GM21367 (cell line): ENCODE data around the gene RSPH1.

Experiments
- ATAC-seq: cut with Tn5 transposase; IDR thresholded peaks from one replicate; pipeline ENCODE4 v1.9.1; 2021; ENCODE audit not compliant: unreplicated experiment

The RSPH1 gene

DNA sequence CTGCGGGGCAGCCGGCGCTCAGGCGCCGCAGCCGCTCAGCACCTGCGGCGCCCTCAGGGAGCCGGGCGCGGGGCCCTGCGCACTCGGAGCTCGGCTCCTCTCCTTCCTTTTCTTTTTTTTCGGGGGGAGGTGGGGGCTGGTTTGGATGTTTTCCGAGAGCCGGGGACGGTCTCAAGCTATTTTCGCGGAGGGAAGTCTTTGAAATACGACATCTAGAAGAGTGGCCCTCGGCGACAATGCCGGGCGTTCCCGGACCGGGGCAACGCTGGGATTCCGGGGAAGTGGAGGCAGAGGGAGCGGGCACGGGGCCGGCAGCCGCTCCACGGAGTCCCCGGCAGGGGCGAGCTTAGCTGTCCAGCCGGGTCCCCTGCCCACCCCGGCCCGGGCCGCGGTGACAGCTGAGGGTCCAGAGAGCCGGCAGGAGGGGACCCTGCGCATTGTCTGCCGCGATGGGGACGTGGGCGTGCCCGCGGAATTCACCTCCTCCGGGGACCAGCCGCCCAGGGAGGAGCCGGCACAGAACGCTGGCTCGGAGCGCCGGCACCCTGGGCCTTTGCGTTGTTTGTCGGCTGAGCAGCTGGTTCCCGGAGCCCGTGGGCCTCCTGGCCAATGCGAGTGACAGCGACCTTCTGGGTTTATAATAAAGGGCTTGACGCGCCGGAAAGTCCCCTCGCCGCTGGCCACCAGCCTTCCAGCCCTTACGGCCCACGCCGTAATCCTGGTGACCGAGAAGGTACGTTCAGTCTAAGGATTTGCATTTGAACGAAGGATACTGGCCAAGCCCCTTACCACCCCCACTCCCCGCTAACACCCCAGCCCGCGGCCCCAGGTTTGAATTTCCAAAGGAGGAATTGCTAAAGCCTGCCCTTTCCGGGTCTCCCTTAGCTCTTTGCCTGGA lies 18.2 kb upstream of the RSPH1 start:
- ATAC-seq, result peak; percentile 42

DNA sequence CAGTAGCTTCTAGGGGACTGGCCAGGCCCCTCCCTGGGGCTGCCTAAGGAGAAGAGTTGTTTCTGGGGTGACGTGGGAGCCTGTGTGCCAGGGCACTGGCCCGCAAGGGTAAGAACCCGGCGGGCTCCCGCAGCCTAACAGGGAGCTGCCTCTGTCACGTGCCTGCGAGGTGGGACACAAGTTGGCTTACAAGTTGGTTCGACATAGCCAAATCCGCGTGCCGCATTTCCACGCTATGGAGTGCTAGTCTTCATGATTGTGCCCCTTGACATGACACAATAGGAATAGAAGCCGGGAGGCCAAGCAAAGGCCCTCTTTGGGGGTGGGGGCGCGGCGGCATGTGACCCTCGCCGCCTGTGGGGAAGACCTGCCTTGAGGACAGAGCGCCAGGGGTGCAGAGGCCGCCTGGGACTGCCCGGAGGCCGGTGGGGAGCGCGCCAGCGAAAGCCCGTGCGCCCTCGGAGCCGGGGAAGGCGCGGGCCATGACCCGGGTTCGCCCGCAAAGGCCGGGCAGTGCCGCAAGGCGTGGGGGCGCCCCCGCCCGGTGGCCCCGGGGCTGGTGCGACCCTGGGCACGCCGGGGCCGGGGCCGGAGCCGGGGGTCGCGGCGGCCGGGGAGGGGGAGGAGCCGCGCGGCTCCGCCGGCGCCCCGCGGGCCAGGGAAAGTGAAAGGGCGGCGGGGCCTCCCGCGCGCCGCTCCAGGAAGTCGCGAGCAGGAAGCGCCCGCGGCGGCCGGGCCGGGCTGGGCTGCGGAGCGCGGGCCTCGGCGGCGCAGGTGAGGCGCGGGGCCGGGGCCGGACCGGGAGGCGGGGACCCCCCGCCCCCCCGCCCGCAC lies 17.3 kb upstream of the RSPH1 start, which contains the start of gene SLC37A1:
TSS of gene SLC37A1 (plus strand) at position 702 of the 834 bp plus-strand sequence. CDS start 4,603 bp downstream, outside the sequence.
- peak; percentile 36 for ATAC-seq

DNA sequence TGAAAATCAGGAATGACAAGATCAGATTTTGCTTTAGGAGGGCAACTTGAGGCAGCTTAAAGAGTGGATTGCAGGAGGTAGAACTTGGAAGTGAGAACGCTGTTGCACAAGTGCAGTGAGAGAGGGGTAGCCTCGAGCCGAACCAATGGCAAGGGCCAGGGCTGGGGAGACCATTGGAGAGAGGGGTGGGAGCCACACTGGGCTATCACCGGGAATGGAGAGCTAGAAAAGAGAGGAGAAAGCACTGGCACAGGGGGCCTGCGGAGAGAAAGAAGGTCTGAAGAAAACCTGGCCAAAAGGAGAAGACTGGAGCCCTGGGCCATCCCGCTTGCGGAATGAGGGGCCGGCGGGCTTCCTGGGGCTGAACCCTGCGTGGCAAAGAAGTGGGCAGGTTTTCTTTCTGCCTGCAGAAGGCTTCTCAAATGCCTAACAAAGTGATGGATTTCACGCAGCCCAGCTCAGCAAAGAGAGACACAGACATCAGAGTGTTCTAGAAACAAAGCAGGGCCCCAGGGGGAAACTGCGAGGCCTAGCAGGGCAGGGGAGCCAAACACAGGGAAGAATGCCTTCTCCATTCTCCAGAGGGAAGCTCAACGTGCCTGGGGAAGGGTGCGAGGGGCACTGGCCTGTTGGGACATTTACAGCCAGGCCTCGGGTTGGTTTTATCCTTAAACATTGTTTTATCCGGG lies 16.5 kb upstream of the RSPH1 start:
- ATAC-seq, result no peak

DNA sequence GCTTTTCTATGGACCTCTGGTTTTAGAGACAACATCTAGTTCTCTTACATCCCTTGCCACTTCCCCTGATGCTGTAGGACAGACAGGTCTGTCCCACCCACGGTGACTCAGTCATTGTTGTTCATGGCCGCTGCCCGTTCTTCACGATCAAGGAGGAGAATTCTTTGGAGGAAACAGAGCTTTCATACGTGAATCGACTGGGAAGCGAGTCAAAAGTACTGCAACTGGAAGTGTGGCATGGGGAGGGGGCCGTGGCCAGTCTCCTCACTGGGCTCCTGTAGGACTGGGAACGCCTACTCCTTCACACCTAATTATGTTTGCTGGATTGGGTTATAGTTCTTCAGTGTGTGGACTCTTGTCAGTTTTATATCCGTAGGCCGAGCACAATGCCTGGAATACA lies 13.2 kb upstream of the RSPH1 start:
- ATAC-seq, result no peak

DNA sequence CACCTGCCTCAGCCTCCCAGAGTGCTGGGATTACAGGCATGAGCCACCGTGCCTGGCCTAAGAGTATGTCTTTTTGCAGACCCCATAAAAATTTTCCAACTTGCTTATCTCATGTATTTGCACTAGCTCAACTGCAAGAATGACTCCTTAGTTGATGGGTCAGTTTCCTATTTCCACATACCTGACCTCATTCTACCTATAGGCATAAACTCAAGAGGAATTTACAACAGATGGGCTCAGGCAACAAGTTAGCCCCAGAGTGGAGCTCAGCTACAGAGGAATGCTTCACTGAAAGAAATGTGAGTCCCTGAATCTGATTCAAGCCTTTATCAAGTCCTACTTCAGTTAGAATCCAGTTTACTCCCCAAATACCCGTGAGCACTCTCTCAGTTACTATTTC lies 12.3 kb upstream of the RSPH1 start:
- no peak for ATAC-seq

DNA sequence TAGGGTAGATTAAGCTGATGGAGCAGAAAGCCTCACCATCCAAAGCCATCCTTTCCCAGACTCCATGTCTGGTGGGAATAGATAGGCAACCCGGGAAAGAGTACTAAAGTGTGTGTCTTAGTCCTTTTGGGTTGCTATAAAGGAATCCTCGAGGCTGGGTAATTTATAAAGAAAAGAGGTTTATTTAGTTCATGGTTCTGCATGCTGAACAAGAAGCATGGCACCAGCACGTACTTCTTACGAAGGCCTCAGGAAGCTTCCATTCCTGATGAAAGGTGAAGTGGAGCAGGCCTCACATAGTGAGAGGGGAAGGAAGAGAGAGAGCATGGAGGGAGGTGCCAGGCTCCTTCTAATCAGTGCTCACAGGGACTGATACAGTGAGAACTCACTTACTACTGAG lies 11.4 kb upstream of the RSPH1 start:
- no peak for ATAC-seq

DNA sequence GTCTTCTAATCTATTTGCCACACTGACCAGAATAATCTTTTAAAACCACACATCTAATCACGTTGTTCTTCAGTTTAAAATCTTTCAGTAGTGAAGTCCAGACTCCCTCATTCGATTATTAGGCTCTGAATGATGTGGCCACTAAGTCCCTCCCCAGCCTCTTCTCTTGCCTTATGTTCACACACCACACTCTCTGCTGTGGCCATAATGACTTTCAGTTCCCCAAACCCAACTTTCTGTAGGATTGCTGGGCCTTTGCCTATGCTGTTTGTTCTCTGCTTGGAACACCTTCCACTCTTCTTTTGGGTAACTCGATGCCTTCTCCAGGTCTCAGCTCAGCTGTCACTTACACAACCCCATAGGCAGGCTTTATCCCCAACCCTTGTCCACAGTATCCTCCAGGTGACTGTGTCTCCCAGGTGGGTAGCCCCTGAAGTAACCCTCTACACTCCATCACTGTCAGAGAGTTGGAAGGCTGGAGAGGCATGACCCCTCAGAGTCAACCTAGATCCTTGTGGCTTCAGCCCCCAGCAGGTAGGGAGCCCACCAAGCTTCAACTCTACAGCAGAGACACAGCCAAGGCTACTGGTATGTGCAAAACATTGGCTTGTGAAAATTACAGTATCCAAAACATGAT lies 9.2 kb upstream of the RSPH1 start:
- peak; percentile 68 for ATAC-seq

DNA sequence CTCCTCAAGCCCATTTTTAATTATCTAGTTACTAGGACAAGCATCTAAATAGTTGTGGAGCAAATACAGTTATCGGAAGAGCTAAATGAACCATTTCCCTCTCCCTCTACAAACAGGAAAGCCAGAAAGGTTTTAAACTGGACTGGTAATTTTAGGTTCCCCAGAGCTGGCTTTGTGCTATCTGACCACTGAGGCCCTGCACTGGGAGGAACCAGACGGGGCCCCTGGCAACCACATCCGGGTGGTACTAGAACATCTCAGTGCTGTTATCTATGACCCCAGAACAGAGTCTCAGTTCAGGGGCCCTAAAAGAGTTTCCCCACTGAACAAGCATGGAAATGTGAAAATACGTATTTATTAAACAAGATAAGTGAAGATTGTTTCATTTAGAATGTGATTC lies 7.7 kb upstream of the RSPH1 start:
- ATAC-seq, result no peak

DNA sequence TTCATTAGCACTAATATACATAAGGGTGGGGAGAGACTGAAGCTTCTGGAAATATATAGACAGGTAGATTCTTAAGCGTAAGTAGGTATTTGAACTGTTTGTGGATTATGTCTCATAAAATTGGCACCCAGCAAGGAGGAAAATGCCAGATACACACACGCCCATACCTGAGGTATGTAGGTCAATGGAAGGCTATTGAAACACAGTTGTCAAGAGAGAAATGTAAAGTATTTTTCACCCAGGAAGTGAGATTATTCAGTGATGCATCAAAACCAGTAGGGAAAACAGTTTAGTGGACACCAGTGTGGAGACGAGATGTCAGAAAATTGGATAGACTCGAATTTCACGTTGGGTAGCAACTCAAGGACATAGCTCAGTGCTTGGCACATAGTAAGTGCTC lies 4.7 kb upstream of the RSPH1 start:
- ATAC-seq, result no peak

DNA sequence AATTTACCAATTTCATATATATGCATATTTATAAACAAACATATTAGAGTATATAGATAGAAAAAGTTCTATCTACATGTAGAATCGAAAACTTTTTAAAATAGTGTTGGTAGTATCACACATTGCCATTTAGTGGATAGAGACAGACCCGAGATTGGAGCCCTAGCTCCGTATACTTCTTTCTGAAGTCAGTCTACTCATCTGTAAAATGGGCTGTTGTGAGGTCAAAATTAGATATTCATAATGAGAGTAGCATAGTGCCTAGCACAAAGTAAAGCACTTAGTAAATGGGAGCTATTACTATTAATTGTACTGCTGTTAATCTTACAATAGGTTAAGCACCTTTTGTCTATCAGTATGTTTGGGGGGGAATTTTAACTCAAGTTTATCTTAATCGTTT lies 4.2 kb upstream of the RSPH1 start:
- ATAC-seq, result no peak

DNA sequence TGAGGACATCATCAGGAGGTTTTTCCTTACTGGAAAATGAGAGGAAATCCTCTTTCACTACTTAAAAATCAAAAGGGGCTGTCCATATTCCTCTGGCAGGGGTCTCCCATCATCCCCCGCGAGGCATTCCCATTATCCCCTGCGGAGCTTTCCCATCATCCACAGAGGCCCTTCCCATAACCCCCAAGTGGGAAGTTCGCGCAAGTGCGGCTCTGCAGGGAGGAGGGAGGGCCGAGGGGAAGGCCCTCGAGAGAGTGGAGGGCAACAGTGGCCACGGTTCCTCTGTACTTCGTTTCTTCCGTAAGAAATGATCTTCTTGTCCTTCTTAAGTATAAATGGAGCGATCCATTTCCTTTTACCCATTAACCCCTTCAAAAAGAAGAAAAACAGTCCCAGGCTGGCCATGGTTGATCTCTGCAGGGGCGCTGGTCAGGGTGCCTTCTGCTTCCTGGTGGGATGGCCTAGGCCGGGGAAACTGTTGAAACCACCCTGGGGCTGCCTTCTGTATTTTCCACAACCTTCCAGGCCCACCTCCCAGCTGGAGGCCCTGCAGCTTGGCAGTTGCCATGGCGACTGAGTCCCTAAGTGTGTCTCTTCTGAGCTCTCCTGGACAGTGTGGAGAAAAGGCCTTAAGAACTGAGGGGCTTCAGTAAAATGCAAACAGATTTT lies 3.6 kb upstream of the RSPH1 start:
- no peak for ATAC-seq

DNA sequence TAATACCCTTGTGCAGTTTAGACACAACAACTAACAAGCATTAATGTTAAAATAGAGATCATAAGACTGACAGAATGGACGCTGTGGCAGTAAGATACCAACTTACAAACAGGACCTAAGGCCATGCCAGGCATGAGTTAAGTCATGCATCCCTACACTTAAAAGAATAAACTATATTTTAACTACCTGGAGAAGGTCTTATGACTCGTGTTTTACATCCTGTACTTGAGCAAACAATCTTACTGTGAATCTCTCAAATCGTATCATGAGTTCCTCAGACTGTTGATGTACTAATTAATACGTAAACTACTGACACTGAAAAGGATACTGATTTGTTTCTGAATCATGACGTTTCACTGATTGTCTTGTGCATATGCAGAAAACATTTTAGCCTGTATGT lies 2.0 kb upstream of the RSPH1 start:
- ATAC-seq, result no peak

DNA sequence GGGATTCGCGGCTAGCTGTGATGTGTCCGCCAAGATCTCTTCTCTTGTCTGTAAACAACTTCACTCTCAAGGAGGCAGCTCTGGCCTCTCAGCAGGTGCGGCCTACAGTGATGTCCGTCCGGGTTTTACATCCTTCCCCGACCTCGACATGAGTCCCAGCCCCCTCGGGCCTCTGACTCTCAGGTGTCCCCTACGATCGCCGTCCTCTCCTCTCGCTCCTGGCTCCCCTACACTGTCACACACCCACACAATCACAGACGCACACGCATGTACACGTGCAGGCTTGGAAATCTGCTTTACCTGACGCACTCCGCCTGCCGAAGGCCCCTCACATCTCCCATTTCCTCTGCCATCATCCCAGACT lies 797 bp upstream of the RSPH1 start:
- ATAC-seq, result no peak

DNA sequence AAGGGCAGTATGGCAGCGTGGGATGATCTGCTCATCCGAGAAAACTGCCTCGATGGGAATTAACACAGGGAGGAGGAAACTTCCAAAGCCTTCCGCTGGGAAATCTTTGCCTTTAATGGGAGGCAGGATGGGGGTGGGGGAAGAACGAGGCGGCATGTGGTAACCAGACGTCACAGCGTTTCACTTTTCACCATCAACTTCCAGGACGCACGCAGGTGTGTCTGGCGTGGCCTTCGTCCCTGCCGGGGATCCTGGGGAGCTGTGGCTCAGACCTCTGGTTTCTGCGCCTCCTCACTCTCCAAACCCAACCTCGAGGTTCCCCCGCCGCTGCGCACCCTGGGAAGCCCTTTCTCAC lies 282 bp downstream of the RSPH1 start:
- ATAC-seq, result peak; percentile 7

DNA sequence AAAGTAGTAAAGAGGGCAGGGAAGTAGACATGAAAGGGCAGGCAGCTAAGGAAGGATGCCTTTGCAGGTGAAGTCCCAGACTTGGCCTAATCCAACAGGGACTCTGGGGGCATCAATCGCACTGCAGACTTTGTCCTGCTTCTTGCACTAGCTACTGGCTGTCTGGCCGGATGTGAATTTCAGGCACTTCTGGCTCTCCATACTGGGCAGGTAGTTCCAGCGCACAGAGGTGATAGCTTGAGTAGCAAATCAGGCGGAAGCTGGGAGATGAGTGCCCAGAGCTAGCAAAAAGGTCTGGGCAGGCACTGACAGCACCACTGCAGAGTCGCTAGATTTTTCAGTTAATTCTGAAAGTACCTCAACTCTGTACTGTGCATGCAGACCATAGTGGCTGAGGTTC lies 997 bp downstream of the RSPH1 start:
- no peak for ATAC-seq

DNA sequence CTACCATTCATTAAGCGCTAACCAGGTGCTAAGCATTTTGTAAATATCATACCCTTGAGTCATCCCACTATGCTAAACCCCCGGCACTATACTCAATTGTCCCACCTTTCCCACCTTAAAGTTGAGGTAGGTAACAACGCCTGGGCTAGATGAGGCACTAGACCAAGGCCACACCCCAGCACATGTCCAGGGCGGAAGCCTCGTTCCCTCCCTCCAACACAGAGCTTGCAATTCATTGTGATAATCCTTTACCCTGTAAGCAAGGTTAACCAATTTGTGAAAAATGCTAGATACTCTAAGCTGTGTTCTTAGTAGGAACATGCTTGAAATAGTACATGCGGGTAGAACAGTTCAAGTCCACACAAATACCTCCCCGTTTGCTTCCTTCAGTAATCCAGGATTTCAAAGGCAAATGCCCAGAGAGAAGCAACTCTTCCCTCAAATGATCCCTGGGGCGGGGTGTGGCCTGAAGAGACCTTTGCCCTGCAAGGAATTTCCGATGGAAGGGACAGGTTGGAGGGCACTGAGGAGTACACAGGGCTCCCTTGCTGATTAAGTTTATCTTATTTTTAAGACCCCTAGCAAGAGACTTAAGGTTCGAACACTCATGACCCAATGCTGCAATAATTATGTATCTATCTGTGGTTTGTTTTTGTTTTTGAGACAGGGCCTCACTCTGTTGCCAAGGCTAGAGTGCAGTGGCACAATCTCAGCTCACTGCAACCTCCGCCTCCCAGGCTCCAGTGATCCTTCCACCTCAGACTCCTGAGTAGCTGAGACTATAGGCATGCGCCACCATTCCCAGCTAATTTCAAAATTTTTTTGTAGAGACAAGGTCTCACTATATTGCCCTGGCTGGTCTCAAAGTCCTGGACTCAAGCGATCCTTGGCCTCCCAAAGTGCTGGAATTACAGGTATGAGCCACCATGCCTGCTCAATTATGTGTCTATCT lies 2.6 kb downstream of the RSPH1 start:
- no peak for ATAC-seq

DNA sequence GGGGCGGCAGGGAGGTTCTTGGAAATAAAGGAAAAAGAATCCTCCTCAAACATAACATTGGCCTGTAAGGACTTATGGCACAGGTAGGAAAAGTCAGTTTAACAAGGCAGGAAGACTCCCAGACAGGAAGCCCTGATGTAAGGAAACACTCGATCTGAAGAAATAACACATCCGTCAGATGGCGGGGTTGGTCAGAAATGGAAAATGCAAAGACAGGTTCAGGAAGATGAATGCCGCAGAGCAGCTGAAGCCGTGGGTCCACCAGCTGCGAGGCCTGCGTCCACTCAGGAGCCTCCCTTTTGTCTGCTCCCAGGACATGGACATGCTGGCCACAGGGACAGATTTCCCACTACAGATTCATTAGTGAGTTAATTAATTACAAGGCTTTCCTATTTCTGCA lies 3.8 kb downstream of the RSPH1 start:
- no peak for ATAC-seq

DNA sequence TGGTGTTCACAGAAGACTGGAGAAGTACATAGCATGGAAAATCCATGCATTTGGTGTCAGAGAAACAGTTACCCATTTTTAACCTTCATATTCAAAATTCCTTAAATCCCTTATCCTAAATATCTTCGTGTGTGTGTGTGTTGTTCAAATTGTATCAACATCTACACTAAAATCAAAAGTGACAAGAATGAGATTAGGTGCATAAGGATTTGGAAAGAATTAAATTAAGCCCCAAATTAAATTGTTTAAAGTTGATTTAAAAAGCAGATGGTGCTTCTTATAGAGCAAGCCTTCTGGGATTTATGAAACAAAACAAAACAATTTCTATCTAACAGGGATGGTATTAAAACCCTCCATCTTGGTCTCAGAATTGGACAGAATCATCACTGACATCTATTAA lies 4.7 kb downstream of the RSPH1 start:
- no peak for ATAC-seq

DNA sequence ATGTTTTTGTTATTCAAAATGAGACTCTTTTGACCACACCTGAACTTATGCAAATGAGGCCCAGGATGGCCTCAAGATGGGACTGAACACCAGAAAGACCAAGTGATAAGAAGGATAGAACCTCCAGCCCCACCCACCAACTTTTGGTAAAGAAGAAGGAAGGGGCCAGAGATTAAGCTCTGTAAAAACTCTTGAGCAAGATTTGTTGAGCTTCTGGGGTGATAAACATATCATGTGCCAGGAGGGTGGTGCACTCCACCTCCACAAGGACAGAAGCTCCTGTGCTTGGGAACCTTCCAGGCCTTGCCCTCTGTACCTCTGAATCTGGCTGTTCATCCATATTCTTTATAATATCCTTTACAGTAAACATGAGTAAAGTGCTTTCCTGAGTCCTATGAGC lies 5.3 kb downstream of the RSPH1 start:
- no peak for ATAC-seq

DNA sequence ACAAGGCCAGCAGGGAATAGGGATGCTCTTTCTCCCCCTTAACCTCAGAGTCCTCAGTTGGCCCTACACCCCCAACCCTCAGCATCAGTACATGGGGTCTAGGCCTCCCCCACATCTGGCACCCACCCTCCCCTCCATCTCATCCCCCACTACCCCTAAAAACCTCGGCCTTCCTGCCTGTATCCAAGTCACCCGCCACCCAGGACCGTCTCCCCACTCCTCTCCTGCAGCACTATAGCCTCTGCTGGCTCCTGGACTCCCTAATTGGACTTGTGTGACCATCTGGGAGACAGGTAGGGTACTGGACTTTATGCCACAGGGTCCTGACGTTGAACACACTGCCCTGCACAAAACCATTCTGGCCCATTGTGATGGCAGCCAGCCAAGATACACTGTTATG lies 6.0 kb downstream of the RSPH1 start:
- ATAC-seq, result no peak
